HepG2 (cell line): ENCODE data around the gene AGTPBP1. TPM values are rescaled to one million over a fixed set of nuclear protein-coding genes. Genes with fewer than 3 reads are reported as not detected.

Experiments
- ATAC-seq: fragments of 200-7000 bp; cut with Tn5 transposase; 3 replicates; pipeline ENCODE4 v1.9.1; 2020; ENCODE audit warnings: mild to moderate bottlenecking, moderate library complexity
- BruUV-seq: library from RNA; stranded (reverse); fragments of 400-500 nt; replicated peaks from 2 replicates; lab custom pipeline; 2021; lab: Mats Ljungman, UMichigan
- CTCF ChIA-PET: fragments of 300-600 bp; formaldehyde crosslinking; extraction: SDS; loops from one replicate; lab custom pipeline; 2021; ENCODE audit warnings: low total read pairs, inconsistent platforms, low intra/inter-chr PET ratio; lab: Yijun Ruan, JAX
- POLR2A ChIA-PET: fragments of 350-600 bp; sonication (Branson Sonifier 250); formaldehyde crosslinking; loops from one replicate; lab custom pipeline; 2020; ENCODE audit warnings: antibody characterized with exemption, inconsistent platforms; lab: Yijun Ruan, JAX
- DNase-seq: peaks from one replicate; pipeline ENCODE4 v3.0.0-alpha.2; 2015; ENCODE audit warnings: low spot score
- FAIRE-seq: peaks from 3 replicates; lab custom pipeline; 2011; peaks lifted over from hg19 to GRCh38; lab: Jason Lieb, UNC
- H2AFZ ChIP-seq: one replicate; pipeline ENCODE4 v1.6.1; 2011; ENCODE audit warnings: low read length, inconsistent platforms
- H3K27ac ChIP-seq: fragments of 300-600 bp; 3 replicates; pipeline ENCODE4 v1.8.0; 2011; ENCODE audit warnings: mixed run types, mild to moderate bottlenecking, mixed read lengths, low read length, inconsistent platforms; ENCODE audit not compliant: insufficient read depth; ENCODE audit errors: extremely low read length
- H3K27me3 ChIP-seq, 2 experiments: fragments of 200-600 bp in 1 of 2; 2 replicates in 1 of 2; 3 replicates in 1 of 2; pipeline versions ENCODE4 v1.6.0 to v1.8.0; 2011; ENCODE audit warnings: low read length in 2 of 2, mild to moderate bottlenecking in 2 of 2, moderate library complexity in 2 of 2, inconsistent platforms in 1 of 2; ENCODE audit not compliant: insufficient read depth in 2 of 2, control insufficient read depth in 1 of 2
- H3K36me3 ChIP-seq, 2 experiments: fragments of 200-600 bp in 1 of 2; replicated peaks in 1 of 2; 2 replicates in 1 of 2; 3 replicates in 1 of 2; pipeline versions ENCODE4 v1.5.1 to v1.8.0; 2011; ENCODE audit warnings: low read length in 2 of 2, inconsistent platforms in 1 of 2; ENCODE audit not compliant: insufficient read depth in 2 of 2, control insufficient read depth in 1 of 2
- H3K4me1 ChIP-seq: 2 replicates; pipeline ENCODE4 v1.5.1; 2012; ENCODE audit warnings: low read length, inconsistent platforms; ENCODE audit not compliant: insufficient read depth
- H3K4me2 ChIP-seq: 2 replicates; pipeline ENCODE4 v1.6.0; 2011; ENCODE audit warnings: low read depth, low read length, inconsistent platforms
- H3K4me3 ChIP-seq, 3 experiments: fragments of 200-600 bp in 1 of 3; sonication (generic), shearing (Covaris generic) in 1 of 3; replicated peaks in 1 of 3; 2 replicates each; pipeline ENCODE4 v1.5.1; 2011 to 2016; ENCODE audit warnings: low read length in 3 of 3, inconsistent platforms in 2 of 3, low read depth in 2 of 3, mild to moderate bottlenecking in 2 of 3, control low read depth in 1 of 3, mixed read lengths in 1 of 3; ENCODE audit not compliant: insufficient read depth in 1 of 3
- H3K79me2 ChIP-seq: one replicate; pipeline ENCODE4 v1.6.1; 2011; ENCODE audit warnings: low read length, inconsistent platforms; ENCODE audit not compliant: insufficient read depth
- H3K9ac ChIP-seq: 2 replicates; pipeline ENCODE4 v1.6.0; 2011; ENCODE audit warnings: mild to moderate bottlenecking, low read depth, low read length, inconsistent platforms; ENCODE audit not compliant: insufficient read depth
- H3K9me3 ChIP-seq: 2 replicates; pipeline ENCODE4 v1.5.1; 2012; ENCODE audit warnings: mild to moderate bottlenecking, low read length
- H4K20me1 ChIP-seq: 2 replicates; pipeline ENCODE4 v1.6.0; 2011; ENCODE audit warnings: inconsistent platforms, mild to moderate bottlenecking, low read length, moderate library complexity; ENCODE audit not compliant: insufficient read depth
- AFF4 ChIP-seq: sonication (generic); formaldehyde crosslinking; IDR thresholded peaks from 2 replicates; pipeline ENCODE4 v1.4.0; 2020; ENCODE audit warnings: missing genetic modification reagents
- ATF5 ChIP-seq: sonication (generic); formaldehyde crosslinking; IDR thresholded peaks from 2 replicates; pipeline ENCODE4 v1.4.0; 2020; ENCODE audit warnings: mild to moderate bottlenecking, low read depth, missing genetic modification reagents
- CCAR2 ChIP-seq: fragments of 200-400 bp; formaldehyde crosslinking; optimal IDR thresholded peaks from 2 replicates; pipeline ENCODE3; 2018; ENCODE audit warnings: low read depth, mild to moderate bottlenecking, low read length, moderate library complexity
- JUN ChIP-seq: sonication (generic); formaldehyde crosslinking; IDR thresholded peaks from 2 replicates; pipeline ENCODE4 v1.4.0; 2020; ENCODE audit warnings: mild to moderate bottlenecking, missing genetic modification reagents
- MAF1 ChIP-seq: sonication (generic); formaldehyde crosslinking; IDR thresholded peaks from 2 replicates; pipeline ENCODE4 v1.5.0; 2020; ENCODE audit warnings: missing genetic modification reagents, borderline replicate concordance
- MEF2D ChIP-seq: sonication (generic); formaldehyde crosslinking; IDR thresholded peaks from 2 replicates; pipeline ENCODE4 v1.5.1; 2020; ENCODE audit warnings: mild to moderate bottlenecking, missing genetic modification reagents
- NFIB ChIP-seq: sonication (generic); formaldehyde crosslinking; IDR thresholded peaks from 2 replicates; pipeline ENCODE4 v1.9.0; 2021; ENCODE audit warnings: missing genetic modification reagents, mild to moderate bottlenecking, borderline replicate concordance
- SRSF1 ChIP-seq: fragments of 200-400 bp; formaldehyde crosslinking; optimal IDR thresholded peaks from 2 replicates; pipeline ENCODE3; 2017; ENCODE audit warnings: mild to moderate bottlenecking, low read depth, low read length, moderate library complexity
- TMF1 ChIP-seq: sonication (generic); formaldehyde crosslinking; IDR thresholded peaks from 2 replicates; pipeline ENCODE4 v1.8.1; 2022; ENCODE audit warnings: low read depth, missing genetic modification reagents
- ZC3H13 ChIP-seq: sonication (generic); formaldehyde crosslinking; IDR thresholded peaks from 2 replicates; pipeline ENCODE4 v1.8.1; 2023; ENCODE audit warnings: mild to moderate bottlenecking, missing genetic modification reagents, moderate library complexity
- ZNF124 ChIP-seq: sonication (generic); formaldehyde crosslinking; IDR thresholded peaks from 2 replicates; pipeline ENCODE4 v1.4.0; 2020; ENCODE audit warnings: missing genetic modification reagents
- ZNF333 ChIP-seq: sonication (generic); formaldehyde crosslinking; IDR thresholded peaks from 2 replicates; pipeline ENCODE4 v1.4.0; 2020; ENCODE audit warnings: mild to moderate bottlenecking, missing genetic modification reagents, borderline replicate concordance
- ZNF484 ChIP-seq: sonication (generic); formaldehyde crosslinking; IDR thresholded peaks from 2 replicates; pipeline ENCODE4 v1.5.1; 2020; ENCODE audit warnings: mild to moderate bottlenecking, low read depth, missing genetic modification reagents, borderline replicate concordance
- ZNF558 ChIP-seq: sonication (generic); formaldehyde crosslinking; IDR thresholded peaks from 2 replicates; pipeline ENCODE4 v1.9.0; 2022; ENCODE audit warnings: mild to moderate bottlenecking, missing genetic modification reagents, borderline replicate concordance
- ZNF879 ChIP-seq: sonication (generic); formaldehyde crosslinking; IDR thresholded peaks from 2 replicates; pipeline ENCODE4 v1.8.1; 2023; ENCODE audit warnings: missing genetic modification reagents
- WGBS: methylation state at CpG from one replicate; pipeline ENCODE4 v1.1.6; 2017; ENCODE audit warnings: low lambda C conversion rate; 5-methylcytosine and 5-hydroxymethylcytosine counted together
- in situ Hi-C: cut with HindIII; loops from 2 replicates; pipeline ENCODE4 v1.10.0; 2017; ENCODE audit warnings: low pct_unique_long_range_greater_than_20kb; ENCODE audit not compliant: extremely low pct_ligation_motif_present
- intact Hi-C: fragments of 100-400 bp; cut with micrococcal nuclease; formaldehyde crosslinking; loops from one replicate; pipeline ENCODE4 v1.10.0; 2022; ENCODE audit not compliant: unreplicated experiment
- polyA plus RNA-seq, 8 experiments: library from polyadenylated mRNA; depleted of rRNA in 3 of 8; stranded (reverse) in 7 of 8; unstranded in 1 of 8; fragments of >200 nt; fragmentation: Illumina TruSeq in 4 of 8; extraction: Trizol in 4 of 8; gene quantifications; 2 replicates each; pipeline versions ENCODE4 v1.2.1 to v1.2.3, GENCODE V29; 2011 to 2016; ENCODE audit warnings: low read depth in 4 of 8, missing spikeins in 1 of 8, mixed read lengths in 1 of 8; ENCODE audit not compliant: insufficient read depth in 1 of 8
- total RNA-seq, 5 experiments: library from RNA; depleted of rRNA; stranded (reverse); fragments of >200 nt; fragmentation: Illumina TruSeq; extraction: Trizol; gene quantifications; 2 replicates each; pipeline ENCODE4 v1.2.3, GENCODE V29; 2016; ENCODE audit warnings: low read depth in 1 of 5

AGTPBP1 gene
- total and polyA plus RNA-seq, 2 of the 13 experiments (the other 11 are each of a cell fraction or from before 2014, with no cell fraction given), result 9.7 to 22.3 TPM

- Histone ChIP-seq H3K9me3 (no peaks in the 10 kb centered on the region), H3K36me3 (no peaks in the 10 kb centered on the region), H3K27me3 (peaks cover 0 to 4% of the 10 kb centered on the region in 2 experiments; a peak in 2 of 5 replicates), H3K27ac (no peak overlapping the region), H3K4me3 (no peak overlapping the region), H2AFZ (no peak overlapping the region), H3K4me2 (no peak overlapping the region), H4K20me1 (no peaks in the 10 kb centered on the region), H3K9ac (no peak overlapping the region), H3K4me1 (peaks cover 25% of the 10 kb centered on the region), H3K79me2 (peaks cover 9% of the 10 kb centered on the region)
- CTCF ChIA-PET, result no interaction called here
- WGBS, result 83% methylated on average over 2 of the region's 2 CpGs
- POLR2A ChIA-PET, result no interaction called here
- in situ Hi-C loops (no loop called here), intact Hi-C loops (no loop called here)
- FAIRE-seq, result no peak
- no peak for ATAC-seq
- no peak for DNase-seq
- no TSS peak for BruUV-seq
- TF ChIP-seq JUN (CRISPR knock-in tag) (no peak), CCAR2 (no peak)
Observed at GRCh38 chr9:85745203-85745602, 3.4 kb upstream of the AGTPBP1 start.

- peaks cover 13% of the 10 kb centered on the region for H3K79me2 ChIP-seq
- no TSS peak for BruUV-seq
- H3K4me1 ChIP-seq, result peaks cover 31% of the 10 kb centered on the region
- POLR2A ChIA-PET, result no interaction called here
- ATAC-seq, result no peak
- no peaks in the 10 kb centered on the region for H3K36me3 ChIP-seq
- CTCF ChIA-PET, result no interaction called here
- in situ Hi-C loops, result no loop called here
- intact Hi-C loops, result no loop called here
- no peaks in the 10 kb centered on the region for H3K9me3 ChIP-seq
- WGBS, result 79% methylated on average over 4 of the region's 7 CpGs
- no peak overlapping the region for H2AFZ ChIP-seq
- H3K27ac ChIP-seq, result no peak overlapping the region
- FAIRE-seq, result no peak
- no peak for DNase-seq
- H3K9ac ChIP-seq, result no peak overlapping the region
- no peak overlapping the region for H3K4me3 ChIP-seq
- no peaks in the 10 kb centered on the region for H4K20me1 ChIP-seq
- H3K27me3 ChIP-seq, result peaks cover 0 to 4% of the 10 kb centered on the region in 2 experiments; a peak in 2 of 5 replicates
- 0 out of 2 replicates have a peak overlapping the region, but pooled peaks have one; percentile 31 for H3K4me2 ChIP-seq
- TF ChIP-seq ZNF333 (CRISPR knock-in tag) (no peak), ZNF879 (CRISPR knock-in tag) (no peak), TMF1 (no peak), SRSF1 (no peak), ZC3H13 (no peak), ATF5 (no peak), NFIB (CRISPR knock-in tag) (no peak), ZNF558 (CRISPR knock-in tag) (no peak), AFF4 (no peak), MEF2D (CRISPR knock-in tag) (no peak), ZNF124 (CRISPR knock-in tag) (no peak), ZNF484 (CRISPR knock-in tag) (no peak), MAF1 (CRISPR knock-in tag) (no peak)
Observed at GRCh38 chr9:85744480-85744879, 2.7 kb upstream of the AGTPBP1 start.
